HepG2 (cell line): Measurements from ENCODE around the gene GPR4. TPM values are rescaled to one million over a fixed set of nuclear protein-coding genes. Genes with fewer than 3 reads are reported as not detected.
A peak's percentile ranks its signal among the peaks of the same experiment; 100 is the strongest.

Experiments used
- ATAC-seq: fragments of 200-7000 bp; cut with Tn5 transposase; 3 replicates; pipeline ENCODE4 v1.9.1; 2020; ENCODE audit warnings: mild to moderate bottlenecking, moderate library complexity
- BruUV-seq: library from RNA; stranded (reverse); fragments of 400-500 nt; replicated peaks from 2 replicates; lab custom pipeline; 2021; lab: Mats Ljungman, UMichigan
- CTCF ChIA-PET: fragments of 300-600 bp; formaldehyde crosslinking; extraction: SDS; loops from one replicate; lab custom pipeline; 2021; ENCODE audit warnings: low total read pairs, inconsistent platforms, low intra/inter-chr PET ratio; lab: Yijun Ruan, JAX
- POLR2A ChIA-PET: fragments of 350-600 bp; sonication (Branson Sonifier 250); formaldehyde crosslinking; loops from one replicate; lab custom pipeline; 2020; ENCODE audit warnings: antibody characterized with exemption, inconsistent platforms; lab: Yijun Ruan, JAX
- DNase-seq: peaks from one replicate; pipeline ENCODE4 v3.0.0-alpha.2; 2015; ENCODE audit warnings: low spot score
- FAIRE-seq: peaks from 3 replicates; lab custom pipeline; 2011; peaks lifted over from hg19 to GRCh38; lab: Jason Lieb, UNC
- H2AFZ ChIP-seq: one replicate; pipeline ENCODE4 v1.6.1; 2011; ENCODE audit warnings: low read length, inconsistent platforms
- H3K27ac ChIP-seq: fragments of 300-600 bp; 3 replicates; pipeline ENCODE4 v1.8.0; 2011; ENCODE audit warnings: mixed run types, mild to moderate bottlenecking, mixed read lengths, low read length, inconsistent platforms; ENCODE audit not compliant: insufficient read depth; ENCODE audit errors: extremely low read length
- H3K27me3 ChIP-seq, 2 experiments: fragments of 200-600 bp in 1 of 2; 2 replicates in 1 of 2; 3 replicates in 1 of 2; pipeline versions ENCODE4 v1.6.0 to v1.8.0; 2011; ENCODE audit warnings: low read length in 2 of 2, mild to moderate bottlenecking in 2 of 2, moderate library complexity in 2 of 2, inconsistent platforms in 1 of 2; ENCODE audit not compliant: insufficient read depth in 2 of 2, control insufficient read depth in 1 of 2
- H3K36me3 ChIP-seq, 2 experiments: fragments of 200-600 bp in 1 of 2; replicated peaks in 1 of 2; 2 replicates in 1 of 2; 3 replicates in 1 of 2; pipeline versions ENCODE4 v1.5.1 to v1.8.0; 2011; ENCODE audit warnings: low read length in 2 of 2, inconsistent platforms in 1 of 2; ENCODE audit not compliant: insufficient read depth in 2 of 2, control insufficient read depth in 1 of 2
- H3K4me1 ChIP-seq: 2 replicates; pipeline ENCODE4 v1.5.1; 2012; ENCODE audit warnings: low read length, inconsistent platforms; ENCODE audit not compliant: insufficient read depth
- H3K4me2 ChIP-seq: 2 replicates; pipeline ENCODE4 v1.6.0; 2011; ENCODE audit warnings: low read depth, low read length, inconsistent platforms
- H3K4me3 ChIP-seq, 3 experiments: fragments of 200-600 bp in 1 of 3; sonication (generic), shearing (Covaris generic) in 1 of 3; replicated peaks in 1 of 3; 2 replicates each; pipeline ENCODE4 v1.5.1; 2011 to 2016; ENCODE audit warnings: low read length in 3 of 3, inconsistent platforms in 2 of 3, low read depth in 2 of 3, mild to moderate bottlenecking in 2 of 3, control low read depth in 1 of 3, mixed read lengths in 1 of 3; ENCODE audit not compliant: insufficient read depth in 1 of 3
- H3K79me2 ChIP-seq: one replicate; pipeline ENCODE4 v1.6.1; 2011; ENCODE audit warnings: low read length, inconsistent platforms; ENCODE audit not compliant: insufficient read depth
- H3K9ac ChIP-seq: 2 replicates; pipeline ENCODE4 v1.6.0; 2011; ENCODE audit warnings: mild to moderate bottlenecking, low read depth, low read length, inconsistent platforms; ENCODE audit not compliant: insufficient read depth
- H3K9me3 ChIP-seq: 2 replicates; pipeline ENCODE4 v1.5.1; 2012; ENCODE audit warnings: mild to moderate bottlenecking, low read length
- H4K20me1 ChIP-seq: 2 replicates; pipeline ENCODE4 v1.6.0; 2011; ENCODE audit warnings: inconsistent platforms, mild to moderate bottlenecking, low read length, moderate library complexity; ENCODE audit not compliant: insufficient read depth
- AKAP8 ChIP-seq: sonication (generic); formaldehyde crosslinking; IDR thresholded peaks from 2 replicates; pipeline ENCODE4 v1.5.1; 2020; ENCODE audit warnings: mild to moderate bottlenecking, missing genetic modification reagents
- BRCA1 ChIP-seq: sonication (generic); formaldehyde crosslinking; IDR thresholded peaks from 2 replicates; pipeline ENCODE4 v1.4.0; 2020; ENCODE audit warnings: missing genetic modification reagents
- PCBP1 ChIP-seq: fragments of 200-400 bp; formaldehyde crosslinking; IDR thresholded peaks from 2 replicates; pipeline ENCODE4 v1.6.1; 2017; ENCODE audit warnings: mild to moderate bottlenecking, low read depth, low read length, borderline replicate concordance
- PRMT3 ChIP-seq: sonication (generic); formaldehyde crosslinking; IDR thresholded peaks from 2 replicates; pipeline ENCODE4 v1.8.1; 2022; ENCODE audit warnings: low read depth, mild to moderate bottlenecking, moderate library complexity, missing genetic modification reagents, borderline replicate concordance
- REST ChIP-seq, 2 experiments: IDR thresholded peaks; 2 replicates each; pipeline ENCODE4 v1.6.1; 2011 to 2012; ENCODE audit warnings: low read length in 2 of 2, borderline replicate concordance in 1 of 2, low read depth in 1 of 2, mild to moderate bottlenecking in 1 of 2, moderate library complexity in 1 of 2
- RFX5 ChIP-seq: IDR thresholded peaks from 2 replicates; pipeline ENCODE4 v1.6.1; 2011; ENCODE audit warnings: low read depth, low read length, improper control_type of control experiment
- RXRB ChIP-seq: IDR thresholded peaks from 2 replicates; pipeline ENCODE4 v1.6.1; 2016; ENCODE audit warnings: borderline replicate concordance, missing genetic modification reagents, missing compliant biosample characterization
- SKI ChIP-seq: fragments of 450-650 bp; IDR thresholded peaks from one replicate; pipeline ENCODE4 v1.6.1; 2018; ENCODE audit warnings: mild to moderate bottlenecking; ENCODE audit not compliant: partially characterized antibody
- STAG1 ChIP-seq: sonication (generic); formaldehyde crosslinking; IDR thresholded peaks from 2 replicates; pipeline ENCODE4 v1.4.0; 2020; ENCODE audit warnings: missing genetic modification reagents
- ZC3H13 ChIP-seq: sonication (generic); formaldehyde crosslinking; IDR thresholded peaks from 2 replicates; pipeline ENCODE4 v1.8.1; 2023; ENCODE audit warnings: mild to moderate bottlenecking, missing genetic modification reagents, moderate library complexity
- ZFP36L2 ChIP-seq: sonication (generic); formaldehyde crosslinking; IDR thresholded peaks from 2 replicates; pipeline ENCODE4 v1.4.0; 2020; ENCODE audit warnings: missing genetic modification reagents
- ZNF121 ChIP-seq: sonication (generic); formaldehyde crosslinking; IDR thresholded peaks from 2 replicates; pipeline ENCODE4 v1.5.0; 2020; ENCODE audit warnings: mild to moderate bottlenecking, missing genetic modification reagents
- ZNF24 ChIP-seq: fragments of 450-650 bp; IDR thresholded peaks from 2 replicates; pipeline ENCODE4 v1.6.1; 2017; ENCODE audit warnings: antibody characterized with exemption, mild to moderate bottlenecking
- ZNF329 ChIP-seq: sonication (generic); formaldehyde crosslinking; IDR thresholded peaks from 2 replicates; pipeline ENCODE4 v1.9.0; 2021; ENCODE audit warnings: low read depth, mild to moderate bottlenecking, missing genetic modification reagents
- WGBS: methylation state at CpG from one replicate; pipeline ENCODE4 v1.1.6; 2017; ENCODE audit warnings: low lambda C conversion rate; 5-methylcytosine and 5-hydroxymethylcytosine counted together
- in situ Hi-C: cut with HindIII; loops from 2 replicates; pipeline ENCODE4 v1.10.0; 2017; ENCODE audit warnings: low pct_unique_long_range_greater_than_20kb; ENCODE audit not compliant: extremely low pct_ligation_motif_present
- intact Hi-C: fragments of 100-400 bp; cut with micrococcal nuclease; formaldehyde crosslinking; loops from one replicate; pipeline ENCODE4 v1.10.0; 2022; ENCODE audit not compliant: unreplicated experiment
- polyA plus RNA-seq, 8 experiments: library from polyadenylated mRNA; depleted of rRNA in 3 of 8; stranded (reverse) in 7 of 8; unstranded in 1 of 8; fragments of >200 nt; fragmentation: Illumina TruSeq in 4 of 8; extraction: Trizol in 4 of 8; gene quantifications; 2 replicates each; pipeline versions ENCODE4 v1.2.1 to v1.2.3, GENCODE V29; 2011 to 2016; ENCODE audit warnings: low read depth in 4 of 8, missing spikeins in 1 of 8, mixed read lengths in 1 of 8; ENCODE audit not compliant: insufficient read depth in 1 of 8
- total RNA-seq, 5 experiments: library from RNA; depleted of rRNA; stranded (reverse); fragments of >200 nt; fragmentation: Illumina TruSeq; extraction: Trizol; gene quantifications; 2 replicates each; pipeline ENCODE4 v1.2.3, GENCODE V29; 2016; ENCODE audit warnings: low read depth in 1 of 5

Gene GPR4
- total and polyA plus RNA-seq, 2 of the 13 experiments (the other 11 are each of a cell fraction or from before 2014, with no cell fraction given): 0.15 TPM; not detected in 1

GRCh38 chr19:45646345-45646698, 44.3 kb upstream of the GPR4 start:
- Histone ChIP-seq H3K4me3 (no peak overlapping the region), H3K27me3 (peaks cover 0 to 11% of the 10 kb centered on the region in 2 experiments; a peak in 2 of 5 replicates), H3K4me2 (peak overlapping the region; percentile 56), H4K20me1 (no peaks in the 10 kb centered on the region), H2AFZ (no peak overlapping the region), H3K27ac (no peak overlapping the region), H3K79me2 (no peaks in the 10 kb centered on the region), H3K9ac (no peak overlapping the region), H3K36me3 (no peaks in the 10 kb centered on the region), H3K4me1 (peaks cover 40% of the 10 kb centered on the region), H3K9me3 (no peaks in the 10 kb centered on the region)
- in situ Hi-C loops (no loop called here), intact Hi-C loops (loop anchor here (1.0 kb wide), 1 partner anchor 56 kb away; no protein-coding TSS in a partner anchor)
- CTCF ChIA-PET: no interaction called here
- FAIRE-seq: no peak
- DNase-seq: no peak
- no TSS peak for BruUV-seq
- no peak for ATAC-seq
- POLR2A ChIA-PET: no interaction called here
- 25% methylated on average over 8 of the region's 9 CpGs for WGBS
- TF ChIP-seq SKI (no peak), ZNF121 (CRISPR knock-in tag) (no peak), ZFP36L2 (CRISPR knock-in tag) (no peak), REST (IDR thresholded peaks at IDR 0.05; ENCODE audit: borderline replicate concordance in 1 of 2, low read depth in 1 of 2, low read length in 2 of 2) (peak in 1 of 2 experiments; percentile 73; a peak in 2 of 4 replicates), PCBP1 (no peak), AKAP8 (CRISPR knock-in tag) (no peak), RFX5 (no peak), ZNF329 (CRISPR knock-in tag) (no peak), ZNF24 (peak; percentile 35; the same call in 1 of the 2 replicates), BRCA1 (CRISPR knock-in tag) (no peak), ZC3H13 (CRISPR knock-in tag) (no peak), PRMT3 (CRISPR knock-in tag) (no peak), STAG1 (no peak), RXRB (no peak)
